GM13976 (cell line): ENCODE data around the gene FAM234A.
A peak's percentile ranks its signal among the peaks of the same experiment; 100 is the strongest.

ENCODE experiments used
- DNase-seq: peaks from one replicate; pipeline ENCODE4 v3.0.0; 2012; ENCODE audit warnings: low spot score
- in situ Hi-C: fragments of 300-500 bp; cut with MboI; formaldehyde crosslinking; loops from one replicate; pipeline ENCODE4 v1.12.0; 2022; ENCODE audit warnings: low sequenced_read_pairs, mixed read lengths, inconsistent platforms; ENCODE audit not compliant: unreplicated experiment
- TF ChIP-seq, protein P1 (sequence below): IDR thresholded peaks from 2 replicates; pipeline ENCODE4 v1.5.1; 2012; ENCODE audit warnings: borderline replicate concordance, mild to moderate bottlenecking; ENCODE audit not compliant: insufficient read depth; ENCODE audit errors: extremely low read depth, missing control alignments, control extremely low read depth

FAM234A gene, protein sequence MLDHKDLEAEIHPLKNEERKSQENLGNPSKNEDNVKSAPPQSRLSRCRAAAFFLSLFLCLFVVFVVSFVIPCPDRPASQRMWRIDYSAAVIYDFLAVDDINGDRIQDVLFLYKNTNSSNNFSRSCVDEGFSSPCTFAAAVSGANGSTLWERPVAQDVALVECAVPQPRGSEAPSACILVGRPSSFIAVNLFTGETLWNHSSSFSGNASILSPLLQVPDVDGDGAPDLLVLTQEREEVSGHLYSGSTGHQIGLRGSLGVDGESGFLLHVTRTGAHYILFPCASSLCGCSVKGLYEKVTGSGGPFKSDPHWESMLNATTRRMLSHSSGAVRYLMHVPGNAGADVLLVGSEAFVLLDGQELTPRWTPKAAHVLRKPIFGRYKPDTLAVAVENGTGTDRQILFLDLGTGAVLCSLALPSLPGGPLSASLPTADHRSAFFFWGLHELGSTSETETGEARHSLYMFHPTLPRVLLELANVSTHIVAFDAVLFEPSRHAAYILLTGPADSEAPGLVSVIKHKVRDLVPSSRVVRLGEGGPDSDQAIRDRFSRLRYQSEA

GRCh38 chr16:234468-235305, at the start of gene FAM234A:
Gene FAM234A, plus strand, starts transcription at chr16:234821. Its CDS starts 19,593 bp downstream, at chr16:254414.
- DNase-seq, result peak; percentile 97
- TF ChIP-seq, protein P1, sequence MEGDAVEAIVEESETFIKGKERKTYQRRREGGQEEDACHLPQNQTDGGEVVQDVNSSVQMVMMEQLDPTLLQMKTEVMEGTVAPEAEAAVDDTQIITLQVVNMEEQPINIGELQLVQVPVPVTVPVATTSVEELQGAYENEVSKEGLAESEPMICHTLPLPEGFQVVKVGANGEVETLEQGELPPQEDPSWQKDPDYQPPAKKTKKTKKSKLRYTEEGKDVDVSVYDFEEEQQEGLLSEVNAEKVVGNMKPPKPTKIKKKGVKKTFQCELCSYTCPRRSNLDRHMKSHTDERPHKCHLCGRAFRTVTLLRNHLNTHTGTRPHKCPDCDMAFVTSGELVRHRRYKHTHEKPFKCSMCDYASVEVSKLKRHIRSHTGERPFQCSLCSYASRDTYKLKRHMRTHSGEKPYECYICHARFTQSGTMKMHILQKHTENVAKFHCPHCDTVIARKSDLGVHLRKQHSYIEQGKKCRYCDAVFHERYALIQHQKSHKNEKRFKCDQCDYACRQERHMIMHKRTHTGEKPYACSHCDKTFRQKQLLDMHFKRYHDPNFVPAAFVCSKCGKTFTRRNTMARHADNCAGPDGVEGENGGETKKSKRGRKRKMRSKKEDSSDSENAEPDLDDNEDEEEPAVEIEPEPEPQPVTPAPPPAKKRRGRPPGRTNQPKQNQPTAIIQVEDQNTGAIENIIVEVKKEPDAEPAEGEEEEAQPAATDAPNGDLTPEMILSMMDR, result peak; percentile 53
- in situ Hi-C loops, result no loop called here

DNA sequence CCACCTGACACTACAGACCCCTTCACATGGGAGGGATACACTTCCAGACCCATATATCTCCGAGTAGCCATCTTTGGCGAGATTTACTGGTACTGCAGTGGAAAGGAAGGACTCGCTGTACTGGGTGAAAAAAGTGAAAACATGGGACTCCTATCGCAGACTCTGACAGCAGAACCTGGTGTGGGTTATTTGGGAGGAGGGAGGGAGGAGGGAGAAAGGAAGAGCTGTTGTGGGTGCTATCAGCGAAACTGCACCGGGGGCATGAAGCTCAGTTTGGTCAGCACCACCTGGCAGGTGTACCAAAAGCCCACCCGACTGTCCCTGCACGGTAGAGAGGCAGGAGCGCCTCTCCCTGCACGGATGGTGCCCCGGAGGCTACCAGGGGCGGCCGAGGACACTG, 49.4 kb upstream of the FAM234A start:
- TF ChIP-seq, protein P1, result no peak
- in situ Hi-C loops, result no loop called here
- no peak for DNase-seq

GRCh38 chr16:185691-186090, 48.9 kb upstream of the FAM234A start:
- in situ Hi-C loops, result no loop called here
- no peak for DNase-seq

GRCh38 chr16:187330-187729, 47.3 kb upstream of the FAM234A start:
- no peak for DNase-seq
- in situ Hi-C loops, result no loop called here
- TF ChIP-seq, protein P1, result no peak

More at GRCh38 chr16:185691-186090, 48.9 kb upstream of the FAM234A start:
- TF ChIP-seq, protein P1, result no peak

DNA sequence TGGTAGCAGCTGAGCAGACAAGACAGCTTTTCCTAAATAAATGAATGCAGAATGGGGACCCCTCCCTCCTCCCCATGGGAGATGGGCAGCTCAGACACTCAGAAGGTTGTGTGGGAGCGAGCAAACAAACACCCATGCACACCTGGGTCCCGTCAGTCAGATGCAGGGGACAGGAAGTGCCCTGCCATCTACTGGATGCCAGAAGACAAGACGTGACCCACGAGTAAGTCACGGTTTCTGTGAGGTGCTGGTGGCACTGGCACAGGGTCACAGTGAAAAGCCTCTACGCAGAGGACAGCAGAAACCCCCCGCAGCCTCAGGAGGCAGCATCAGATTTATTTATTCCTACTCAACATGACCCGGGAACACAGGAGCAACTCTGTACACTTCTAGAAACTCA, 45.9 kb upstream of the FAM234A start:
- DNase-seq, result no peak
- in situ Hi-C loops, result no loop called here
- TF ChIP-seq, protein P1, result no peak

DNA sequence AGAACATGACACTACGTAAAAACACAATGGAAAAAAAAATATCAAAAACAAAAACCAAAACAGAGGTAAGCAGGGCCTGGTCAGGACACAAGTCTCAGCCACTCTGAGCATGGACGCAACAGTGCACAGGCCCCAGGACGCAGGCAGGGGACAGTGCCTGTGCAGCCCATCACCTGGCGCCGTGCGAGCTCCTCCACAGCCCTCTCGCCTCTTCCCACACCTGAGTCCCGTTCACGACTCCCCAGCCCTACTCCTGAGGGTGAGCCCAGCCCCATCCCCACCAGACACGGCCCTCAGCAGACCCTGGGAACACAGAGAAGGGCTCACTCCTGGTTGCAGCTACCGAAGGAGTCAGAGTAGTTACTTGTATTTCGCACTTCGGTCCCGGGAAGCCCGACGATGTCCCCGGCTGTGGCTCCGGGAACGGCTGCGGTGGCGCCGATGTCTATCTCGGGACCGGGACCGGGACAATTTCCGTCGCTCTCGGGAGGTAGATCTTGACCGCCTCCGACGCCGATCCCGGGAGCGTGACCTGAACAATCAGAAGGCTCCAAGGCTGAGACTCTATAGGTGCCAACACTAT, 44.9 kb upstream of the FAM234A start:
- in situ Hi-C loops, result no loop called here
- TF ChIP-seq, protein P1, result no peak
- no peak for DNase-seq
